OCI-LY1 (cell line): Measurements from ENCODE around the gene SUV39H1.

Experiments used
- CTCF ChIP-seq: fragments of 200-600 bp; sonication (generic), shearing (Covaris generic); IDR thresholded peaks from 2 replicates; pipeline ENCODE4 v1.5.1; 2017; ENCODE audit warnings: mild to moderate bottlenecking, antibody characterized with exemption, low read length, moderate library complexity, mixed read lengths
- EZH2 ChIP-seq: fragments of 200-600 bp; sonication (generic), shearing (Covaris generic); IDR thresholded peaks from 2 replicates; pipeline ENCODE4 v1.8.0; 2017; ENCODE audit warnings: borderline replicate concordance, mixed run types, mild to moderate bottlenecking, antibody characterized with exemption, low read length, moderate library complexity, mixed read lengths

GRCh38 chrX:48696909-48697727 lies 584 bp downstream of the SUV39H1 start:
- TF ChIP-seq CTCF (no peak), EZH2 (no peak)
